ENCODE measurements around the gene STRADA. TPM values are rescaled to one million over a fixed set of nuclear protein-coding genes. Genes with fewer than 3 reads are reported as not detected.

STRADA gene
- total RNA-seq, 2 donors from 2014 or later, result 15.6 to 19.9 TPM

DNA sequence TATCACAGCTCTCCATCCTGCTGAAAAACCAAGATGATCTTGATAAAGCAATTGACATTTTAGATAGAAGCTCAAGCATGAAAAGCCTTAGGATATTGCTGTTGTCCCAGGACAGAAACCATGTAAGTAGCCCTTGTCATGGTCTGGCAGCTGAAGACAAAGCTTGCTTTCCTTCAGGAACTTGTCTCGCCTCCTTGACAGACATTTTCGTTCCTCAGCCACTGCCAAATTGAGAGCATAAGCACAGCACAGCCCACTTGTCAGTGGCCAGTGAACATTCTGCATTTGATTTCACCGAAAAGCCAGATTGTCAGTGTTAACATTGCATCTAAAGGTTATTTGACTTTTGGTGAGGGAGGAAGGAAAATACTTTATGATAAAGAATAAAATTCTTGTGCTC is 83.8 kb downstream of the STRADA start:
- no peak overlapping the region for H3K4me3 ChIP-seq
- no peak overlapping the region for H3K9ac ChIP-seq (ENCODE audit: low read depth in 2 of 2, low read length in 2 of 2)
- no peak for DNase-seq
- intact Hi-C loops (cut with DNase I), result no loop called here
- H3K4me1 ChIP-seq, result no peaks in the 10 kb centered on the region
- no peaks in the 10 kb centered on the region for H3K27me3 ChIP-seq
- peaks cover 6% of the 10 kb centered on the region for H3K36me3 ChIP-seq
- no peak overlapping the region for H3K27ac ChIP-seq
- TF ChIP-seq CTCF (IDR thresholded peaks at IDR 0.05), result no peak
- no peaks in the 10 kb centered on the region for H3K9me3 ChIP-seq

DNA sequence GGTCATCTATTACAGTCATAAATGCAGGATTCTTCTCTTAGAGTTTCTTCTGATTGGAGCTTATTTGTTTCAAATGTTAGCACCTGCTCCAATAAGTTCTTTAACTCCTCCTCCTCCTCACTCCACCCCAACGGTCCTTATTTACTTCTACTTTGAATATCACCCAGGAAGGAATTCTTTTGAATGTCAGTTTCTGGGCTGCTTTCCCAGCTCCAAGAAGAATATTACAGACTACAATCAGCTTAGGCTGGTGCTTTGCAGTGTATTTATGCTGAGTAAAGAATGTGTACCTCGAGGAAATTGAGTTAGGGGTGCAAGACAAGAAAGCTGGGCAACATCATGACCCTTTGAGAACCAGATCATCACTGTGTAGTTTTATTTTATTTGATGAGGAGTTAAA is 88.5 kb downstream of the STRADA start:
- no peaks in the 10 kb centered on the region for H3K27me3 ChIP-seq
- H3K27ac ChIP-seq, result no peak overlapping the region
- intact Hi-C loops (cut with DNase I), result no loop called here
- H3K4me3 ChIP-seq, result no peak overlapping the region
- H3K4me1 ChIP-seq, result no peaks in the 10 kb centered on the region
- H3K9ac ChIP-seq (ENCODE audit: low read depth in 2 of 2, low read length in 2 of 2), result no peak overlapping the region
- DNase-seq, result no peak
- no peak for TF ChIP-seq CTCF (IDR thresholded peaks at IDR 0.05)
- H3K9me3 ChIP-seq, result no peaks in the 10 kb centered on the region
- peaks cover 4% of the 10 kb centered on the region for H3K36me3 ChIP-seq

Other genes starting within 250 kb of the STRADA start
- under 1 TPM; 0.47 to 0.80 TPM for gene KCNH6, start 218.4 kb downstream of the STRADA start, total RNA-seq
- gene DCAF7, start 191.3 kb downstream of the STRADA start, total RNA-seq, result 100 to 1,000 TPM in 1 of 2 donors, 10 to 100 TPM in 1; 94.3 to 105 TPM
- gene TACO1, start 140.9 kb downstream of the STRADA start, total RNA-seq, result 10 to 100 TPM; 34.1 to 51.6 TPM
- 10 to 100 TPM; 13.4 to 15.5 TPM for gene MAP3K3, start 119.4 kb downstream of the STRADA start, total RNA-seq
- gene LIMD2, start 41.7 kb downstream of the STRADA start, total RNA-seq, result 1 to 10 TPM; 3.6 to 5.6 TPM
- 100 to 1,000 TPM; 128 to 145 TPM for gene CCDC47, start 31.8 kb upstream of the STRADA start, total RNA-seq
- gene DDX42, start 32.4 kb upstream of the STRADA start, total RNA-seq, result 10 to 100 TPM; 71.1 to 74.5 TPM
- gene PSMC5, start 85.6 kb upstream of the STRADA start, total RNA-seq, result 100 to 1,000 TPM in 1 of 2 donors, 10 to 100 TPM in 1; 86.1 to 138 TPM
- gene FTSJ3, start 85.9 kb upstream of the STRADA start, total RNA-seq, result 10 to 100 TPM; 25.4 to 44.6 TPM
- gene SMARCD2, start 100.9 kb upstream of the STRADA start, total RNA-seq, result 100 to 1,000 TPM in 1 of 2 donors, 10 to 100 TPM in 1; 77.2 to 124 TPM
- gene CSH2, start 131.9 kb upstream of the STRADA start, total RNA-seq, result not detected
- gene GH2, start 140.1 kb upstream of the STRADA start, total RNA-seq, result not detected
- not detected for gene CSH1, start 154.8 kb upstream of the STRADA start, total RNA-seq
- not detected for gene CSHL1, start 169.5 kb upstream of the STRADA start, total RNA-seq
- gene GH1, start 177.0 kb upstream of the STRADA start, total RNA-seq, result not detected
- 1 to 10 TPM; 1.5 to 1.7 TPM for gene CD79B, start 190.5 kb upstream of the STRADA start, total RNA-seq
- under 1 TPM; 0.07 to 0.27 TPM for gene SCN4A, start 231.1 kb upstream of the STRADA start, total RNA-seq

All from colonic mucosa (tissue), 4 donors.